Activated B cell treated with CpG ODN at 0.5 μM for 24 hours (primary cell): ENCODE data around the gene ZNF816. TPM values are rescaled to one million over a fixed set of nuclear protein-coding genes. Genes with fewer than 3 reads are reported as not detected.
"Not testable (repeated sequence)": the region's sequence is repeated elsewhere in the genome, so short reads cannot be mapped to it uniquely, and the experiment has no call there.

ENCODE experiments used
- ATAC-seq: fragments of 200-7000 bp; cut with Tn5 transposase; one replicate; pipeline ENCODE4 v1.10.0; 2021; ENCODE audit warnings: low read depth, mild to moderate bottlenecking, moderate library complexity
- CTCF ChIA-PET: fragments of 350-600 bp; sonication (Branson Sonifier 250); formaldehyde crosslinking; loops from one replicate; lab custom pipeline; 2021; ENCODE audit warnings: antibody characterized with exemption; lab: Charles Lee
- POLR2A ChIA-PET: fragments of 350-600 bp; sonication (Branson Sonifier 250); formaldehyde crosslinking; loops from one replicate; lab custom pipeline; 2021; ENCODE audit warnings: antibody characterized with exemption; lab: Charles Lee
- DNase-seq: peaks from one replicate; pipeline ENCODE4 v3.0.0; 2022
- H3K27ac Mint-ChIP-seq: one replicate; pipeline ENCODE4 v1.8.0; 2020; ENCODE audit warnings: mixed read lengths
- H3K27me3 Mint-ChIP-seq: one replicate; pipeline ENCODE4 v1.8.0; 2021; ENCODE audit warnings: mixed read lengths
- H3K36me3 Mint-ChIP-seq: one replicate; pipeline ENCODE4 v1.8.0; 2021; ENCODE audit warnings: low read depth, mixed read lengths
- H3K4me1 Mint-ChIP-seq: one replicate; pipeline ENCODE4 v1.8.0; 2021; ENCODE audit warnings: mixed read lengths
- H3K4me3 Mint-ChIP-seq: one replicate; pipeline ENCODE4 v1.8.0; 2020; ENCODE audit warnings: mild to moderate bottlenecking, mixed read lengths
- H3K9me3 Mint-ChIP-seq: one replicate; pipeline ENCODE4 v1.8.0; 2020; ENCODE audit warnings: mixed read lengths
- intact Hi-C: fragments of 100-400 bp; cut with micrococcal nuclease; formaldehyde crosslinking; loops from one replicate; pipeline ENCODE4 v1.15.1; 2024
- total RNA-seq: library from RNA; stranded (reverse); gene quantifications from 2 replicates; pipeline ENCODE4 v1.2.3, GENCODE V29; 2022
- TF ChIP-seq, protein P1 (sequence below): fragments of 200-600 bp; IDR thresholded peaks from one replicate; pipeline ENCODE4 v1.8.0; 2022; ENCODE audit warnings: antibody characterized with exemption, mild to moderate bottlenecking

The ZNF816 gene
- total RNA-seq, 1 donor from 2014 or later, result 18.0 TPM

GRCh38 chr19:52948025-52948770 lies 14.5 kb downstream of the ZNF816 start:
- Mint-ChIP-seq H3K9me3 (peaks cover 29% of the 10 kb centered on the region), H3K27me3 (no peaks in the 10 kb centered on the region), H3K27ac (no peak overlapping the region), H3K4me3 (no peak overlapping the region), H3K36me3 (peaks cover 40% of the 10 kb centered on the region), H3K4me1 (peaks cover 3% of the 10 kb centered on the region)
- TF ChIP-seq, protein P1, sequence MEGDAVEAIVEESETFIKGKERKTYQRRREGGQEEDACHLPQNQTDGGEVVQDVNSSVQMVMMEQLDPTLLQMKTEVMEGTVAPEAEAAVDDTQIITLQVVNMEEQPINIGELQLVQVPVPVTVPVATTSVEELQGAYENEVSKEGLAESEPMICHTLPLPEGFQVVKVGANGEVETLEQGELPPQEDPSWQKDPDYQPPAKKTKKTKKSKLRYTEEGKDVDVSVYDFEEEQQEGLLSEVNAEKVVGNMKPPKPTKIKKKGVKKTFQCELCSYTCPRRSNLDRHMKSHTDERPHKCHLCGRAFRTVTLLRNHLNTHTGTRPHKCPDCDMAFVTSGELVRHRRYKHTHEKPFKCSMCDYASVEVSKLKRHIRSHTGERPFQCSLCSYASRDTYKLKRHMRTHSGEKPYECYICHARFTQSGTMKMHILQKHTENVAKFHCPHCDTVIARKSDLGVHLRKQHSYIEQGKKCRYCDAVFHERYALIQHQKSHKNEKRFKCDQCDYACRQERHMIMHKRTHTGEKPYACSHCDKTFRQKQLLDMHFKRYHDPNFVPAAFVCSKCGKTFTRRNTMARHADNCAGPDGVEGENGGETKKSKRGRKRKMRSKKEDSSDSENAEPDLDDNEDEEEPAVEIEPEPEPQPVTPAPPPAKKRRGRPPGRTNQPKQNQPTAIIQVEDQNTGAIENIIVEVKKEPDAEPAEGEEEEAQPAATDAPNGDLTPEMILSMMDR, result no peak
- ChIA-PET POLR2A (no interaction called here), CTCF (no interaction called here)
- intact Hi-C loops, result no loop called here
- DNase-seq (no peak), ATAC-seq (no peak)

DNA sequence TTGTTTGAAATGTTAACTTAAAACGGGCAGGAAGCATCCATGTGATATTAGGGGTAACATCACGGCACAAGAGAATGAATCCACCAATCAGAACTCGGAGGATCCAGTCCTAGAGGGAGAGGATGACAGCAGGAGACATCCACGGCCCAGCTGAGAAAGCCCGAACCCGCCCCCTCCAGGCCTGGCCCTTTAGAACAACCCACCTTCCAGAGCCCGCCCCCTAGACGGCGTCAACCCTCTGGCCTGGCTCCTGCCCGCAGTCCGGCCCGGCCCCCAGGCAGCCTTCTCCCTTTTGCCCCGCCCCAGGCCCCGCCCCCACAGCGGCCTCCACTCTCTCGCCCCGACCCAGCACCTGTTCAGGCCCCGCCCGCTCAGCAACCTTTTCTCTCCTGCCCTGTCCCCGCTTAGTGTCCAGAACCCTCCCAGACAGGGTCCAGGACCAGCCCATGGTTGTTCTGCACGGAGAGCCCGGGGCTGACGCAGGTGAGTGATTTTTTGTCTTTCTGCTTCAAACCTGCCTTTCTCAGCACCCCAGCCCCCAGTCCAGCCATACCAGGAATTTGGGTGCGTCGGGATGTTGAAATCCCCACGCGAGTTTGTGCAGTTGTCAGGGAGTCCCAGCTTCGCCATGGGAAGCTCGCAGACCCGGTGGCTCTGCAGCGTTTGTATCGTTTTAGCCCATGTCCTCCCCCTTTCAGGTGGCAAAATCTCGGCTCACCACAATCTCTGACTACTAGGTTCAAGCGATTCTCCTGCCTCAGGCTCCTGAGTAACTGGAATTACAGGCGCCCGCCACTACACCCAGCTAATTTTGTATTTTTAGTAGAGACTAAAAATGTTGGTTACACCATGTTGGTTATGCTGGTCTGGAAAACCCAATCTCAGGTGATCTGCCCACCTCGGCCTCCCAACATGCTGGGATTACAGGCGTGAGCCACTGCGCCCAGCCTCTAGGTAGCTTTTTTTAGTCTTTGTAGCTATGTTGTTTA lies 16.1 kb downstream of the ZNF816 start:
- H3K4me1 Mint-ChIP-seq, result peaks cover 8% of the 10 kb centered on the region
- ATAC-seq (no peak), DNase-seq (no peak)
- H3K27me3 Mint-ChIP-seq, result no peaks in the 10 kb centered on the region
- TF ChIP-seq, protein P1, result no peak
- H3K27ac Mint-ChIP-seq, result no peak overlapping the region
- H3K9me3 Mint-ChIP-seq, result peaks cover 22% of the 10 kb centered on the region
- H3K36me3 Mint-ChIP-seq, result peaks cover 32% of the 10 kb centered on the region
- ChIA-PET POLR2A (no interaction called here), CTCF (no interaction called here)
- H3K4me3 Mint-ChIP-seq, result no peak overlapping the region
- intact Hi-C loops, result no loop called here

GRCh38 chr19:52945652-52946321 lies 16.9 kb downstream of the ZNF816 start:
- CTCF ChIA-PET, result no interaction called here
- intact Hi-C loops, result no loop called here
- Mint-ChIP-seq H3K27ac (no peak overlapping the region), H3K36me3 (peaks cover 23% of the 10 kb centered on the region), H3K4me1 (peaks cover 16% of the 10 kb centered on the region), H3K27me3 (no peaks in the 10 kb centered on the region), H3K4me3 (no peak overlapping the region), H3K9me3 (peaks cover 17% of the 10 kb centered on the region)
- no peak for DNase-seq
- POLR2A ChIA-PET, result no interaction called here
- no peak for ATAC-seq
- TF ChIP-seq, protein P1, result no peak

DNA sequence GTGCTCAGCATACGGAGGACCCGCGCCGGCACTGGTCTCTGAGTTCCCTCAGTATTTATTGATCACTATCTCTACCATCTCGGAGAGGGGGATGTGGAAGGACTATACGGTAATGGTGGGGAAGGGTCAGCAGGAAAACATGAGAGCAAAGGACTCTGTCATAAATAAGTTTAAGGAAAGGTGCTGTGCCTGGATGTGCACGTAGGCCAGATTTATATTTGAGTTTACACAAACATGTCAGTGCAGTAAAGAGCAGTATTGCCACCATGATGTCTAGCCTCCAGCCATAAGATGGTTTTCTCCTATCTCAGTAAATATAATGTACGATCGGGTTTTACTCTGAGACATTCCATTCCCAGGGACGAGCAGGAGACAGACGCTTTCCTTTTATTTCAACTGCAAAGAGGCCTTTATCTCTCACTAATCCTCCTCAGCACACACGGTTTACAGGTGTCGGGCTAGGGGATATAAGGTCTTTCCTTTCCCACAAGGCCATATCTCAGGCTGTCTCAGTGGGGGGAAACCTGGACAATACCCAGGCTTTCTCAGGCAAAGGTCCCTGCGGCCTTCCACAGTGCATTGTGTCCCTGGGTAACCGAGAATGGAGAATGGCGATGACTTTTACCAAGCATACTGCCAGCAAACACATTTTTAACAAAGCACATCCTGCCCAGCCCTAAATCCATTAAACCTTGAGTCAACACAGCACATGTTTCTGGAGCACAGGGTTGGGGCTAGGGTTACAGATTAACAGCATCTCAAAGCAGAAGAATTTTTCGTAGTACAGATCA lies 17.8 kb downstream of the ZNF816 start:
- DNase-seq, CTCF ChIA-PET, POLR2A ChIA-PET, H3K4me3 Mint-ChIP-seq, H3K9me3 Mint-ChIP-seq, H3K27ac Mint-ChIP-seq, H3K27me3 Mint-ChIP-seq, ATAC-seq: not testable (repeated sequence)
- Mint-ChIP-seq H3K4me1 (peaks cover 19% of the 10 kb centered on the region), H3K36me3 (peaks cover 15% of the 10 kb centered on the region)
- intact Hi-C loops, result loop anchor here (5.0 kb wide), 3 partner anchors 157 to 758 kb away; partner anchors contain the start of gene ZNF160
